Measurements from ENCODE around the gene THSD8.

THSD8 gene

GRCh38 chr19:12782174-12782423 is 19.8 kb upstream of the THSD8 start:
- DNase-seq: peak in 1 of 2 experiments; percentile 49

DNA sequence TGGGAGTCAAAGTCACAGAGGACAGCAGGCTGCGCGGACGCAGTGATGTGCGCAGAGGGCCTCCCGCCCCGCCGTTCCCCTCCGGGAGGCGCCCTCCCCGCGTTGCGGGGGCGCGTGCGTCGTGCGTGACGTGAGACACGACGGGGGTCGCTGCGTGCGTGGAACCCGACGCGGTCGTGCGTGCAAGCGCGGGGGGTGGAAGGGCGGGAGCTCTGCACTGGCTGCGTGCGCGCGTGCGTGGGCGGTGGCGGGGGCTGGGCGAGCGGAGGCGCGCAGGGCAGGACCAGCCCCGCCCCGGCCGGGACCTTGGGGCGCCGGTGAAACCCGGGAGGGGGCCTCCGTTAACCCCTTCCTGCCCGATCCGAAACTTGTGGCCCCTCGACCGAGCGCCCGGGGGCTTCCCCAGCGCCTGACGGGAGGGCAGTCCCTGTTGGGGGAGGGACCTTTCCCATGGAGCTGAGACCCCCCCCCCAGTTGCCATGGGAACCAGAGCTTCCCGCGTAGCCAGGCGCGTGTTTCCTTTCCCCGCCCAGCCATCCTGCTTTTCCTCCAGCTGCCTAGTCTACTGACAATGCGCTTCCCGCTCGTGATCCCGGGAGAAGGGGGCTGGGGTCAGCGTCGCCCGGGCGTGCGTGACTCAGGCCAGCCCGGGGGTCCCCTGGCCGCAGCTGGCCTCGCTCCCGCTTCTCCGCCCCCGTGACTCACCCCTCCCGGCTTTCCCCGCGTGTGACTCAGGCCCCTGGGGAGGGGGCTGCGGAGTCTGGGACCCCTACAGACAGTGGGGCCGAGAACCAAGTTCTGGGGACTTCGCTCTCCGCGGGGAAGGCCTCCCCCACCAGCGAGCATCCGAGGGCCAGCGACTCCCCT is 19.2 kb upstream of the THSD8 start:
- DNase-seq: peak; percentile 82 to 86

DNA sequence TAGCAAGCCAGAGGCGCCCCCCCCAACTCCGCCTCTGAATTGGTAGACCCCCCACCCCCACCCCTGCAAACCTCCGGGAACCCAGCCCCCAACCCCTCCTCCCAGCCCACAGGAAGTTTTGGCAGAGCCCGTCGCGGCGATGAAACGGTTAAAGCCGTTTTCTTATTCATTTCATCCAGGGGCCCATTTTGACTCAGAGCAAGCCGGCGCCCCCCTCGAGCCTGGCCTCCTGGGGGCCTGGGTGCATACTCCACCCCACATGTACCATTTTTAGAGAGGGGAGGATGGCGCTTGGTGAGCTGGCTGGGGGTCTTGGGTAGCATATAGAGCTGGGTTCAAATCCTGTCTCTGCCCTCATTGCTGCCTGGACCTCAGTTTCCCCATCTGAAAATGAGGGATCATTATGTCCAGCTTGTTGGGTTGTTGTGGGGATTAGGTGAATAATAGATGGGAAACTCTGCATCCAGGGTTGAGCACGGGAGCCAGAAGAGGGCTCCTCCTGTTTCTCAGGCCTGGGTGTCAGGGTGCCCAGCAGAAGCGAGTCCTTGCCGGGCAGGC is 18.5 kb upstream of the THSD8 start:
- DNase-seq: no peak

GRCh38 chr19:12783849-12784393 is 17.9 kb upstream of the THSD8 start:
- DNase-seq: no peak

- no peak for DNase-seq
Measured at GRCh38 chr19:12784394-12784870, 17.4 kb upstream of the THSD8 start.

DNA sequence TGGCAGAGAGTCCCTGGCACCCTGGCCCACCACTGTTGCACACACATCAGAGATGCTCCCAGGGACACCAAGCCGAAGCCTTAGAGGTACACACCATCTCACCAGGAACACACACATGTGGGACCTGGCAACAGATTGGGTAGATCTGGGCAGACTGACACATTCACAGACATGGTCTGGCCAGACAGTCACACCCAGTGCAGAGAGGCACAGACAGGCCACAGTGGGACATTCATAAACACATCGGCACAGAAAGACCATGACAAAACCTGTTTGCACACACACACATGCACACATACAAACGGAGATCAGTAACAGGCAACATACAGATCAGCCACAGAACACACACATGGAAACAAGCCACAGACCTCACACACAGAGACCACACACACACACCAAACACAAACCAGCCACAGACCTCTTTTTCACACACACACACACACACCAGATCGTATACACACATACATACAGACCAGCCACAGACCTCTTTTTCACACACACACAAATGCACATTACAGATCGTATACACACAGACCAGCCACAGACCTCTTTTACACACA is 16.9 kb upstream of the THSD8 start:
- no peak for DNase-seq

DNA sequence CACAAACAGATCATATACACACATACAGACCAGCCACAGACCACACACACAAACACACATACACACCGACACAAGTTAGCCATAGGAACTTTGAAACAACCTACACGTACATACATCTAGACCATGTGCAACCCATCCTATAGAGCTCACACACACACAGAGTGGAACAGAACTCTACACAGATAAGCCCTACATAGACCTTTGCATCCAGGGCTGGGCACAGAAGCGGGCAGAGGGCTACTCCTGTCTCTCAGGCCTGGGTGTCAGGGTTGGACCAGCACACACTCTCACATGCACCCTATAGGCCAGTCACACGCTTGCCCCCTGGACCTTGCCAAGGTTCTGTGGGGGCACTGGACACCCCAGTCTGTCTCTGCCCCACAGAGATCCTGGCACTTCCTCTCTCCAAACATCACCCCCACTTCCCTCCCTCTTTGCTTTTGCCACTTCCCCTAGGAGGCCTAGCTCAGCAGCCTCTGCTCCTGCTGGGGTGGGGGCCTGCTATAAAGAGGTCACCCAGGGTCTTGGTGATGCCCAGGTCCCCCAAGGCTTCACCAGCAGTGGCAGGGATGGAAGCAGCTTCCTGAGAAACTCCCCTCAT is 16.3 kb upstream of the THSD8 start:
- DNase-seq: no peak

DNA sequence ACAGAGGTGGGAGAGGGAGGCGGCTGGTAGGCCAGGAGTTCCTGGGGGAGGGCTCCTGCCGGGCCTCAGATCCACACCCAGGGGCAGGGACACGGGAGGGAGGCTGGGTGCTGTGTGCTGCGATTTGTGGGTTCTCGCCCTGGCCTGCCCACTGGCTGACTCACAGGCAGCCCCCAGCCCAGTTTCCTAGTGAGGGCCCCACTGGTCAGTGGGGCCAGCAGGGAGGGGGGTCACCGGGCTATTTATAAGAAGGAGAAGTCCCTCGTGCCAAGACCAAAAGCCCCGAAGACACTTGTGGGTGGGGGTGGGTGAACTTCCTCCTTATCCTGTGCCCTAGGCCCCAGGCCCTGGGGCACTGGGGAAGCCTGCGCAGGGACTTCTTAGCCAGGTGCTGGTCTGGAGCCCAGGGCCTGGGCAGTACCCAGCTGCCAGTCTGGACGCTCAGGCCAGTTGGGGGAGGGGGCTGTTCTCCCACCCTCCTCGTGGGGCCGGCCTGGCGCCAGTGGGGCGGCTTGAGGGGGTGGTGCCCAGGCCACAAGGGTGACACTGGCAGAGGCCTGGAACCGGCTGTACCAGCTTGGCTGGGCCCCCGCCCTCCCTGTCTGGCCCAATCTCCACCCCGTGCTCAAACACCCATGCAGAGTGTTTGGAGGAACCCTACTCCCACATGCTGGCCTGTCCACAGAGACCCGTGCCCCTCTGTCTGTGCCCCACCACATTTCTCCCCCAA is 15.6 kb upstream of the THSD8 start:
- DNase-seq: no peak

DNA sequence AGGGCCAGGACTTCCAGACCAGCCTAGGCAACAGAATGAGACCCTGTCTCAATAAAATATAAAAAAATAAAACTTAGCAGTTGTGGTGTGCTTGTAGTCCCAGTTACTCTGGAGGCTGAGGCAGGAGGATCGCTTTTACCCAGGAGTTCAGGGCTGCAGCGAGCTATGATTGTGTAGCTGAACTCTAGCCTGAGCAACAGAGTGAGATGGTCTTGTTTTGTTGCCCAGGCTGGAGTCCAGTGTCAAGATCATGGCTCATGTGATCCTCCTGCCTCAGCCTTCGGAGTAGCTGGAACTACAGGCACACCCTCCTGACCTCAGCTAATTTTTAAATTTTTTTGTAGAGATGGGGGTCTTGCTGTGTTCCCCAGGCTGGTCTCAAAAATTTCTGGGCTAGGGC is 14.9 kb upstream of the THSD8 start:
- DNase-seq: no peak

DNA sequence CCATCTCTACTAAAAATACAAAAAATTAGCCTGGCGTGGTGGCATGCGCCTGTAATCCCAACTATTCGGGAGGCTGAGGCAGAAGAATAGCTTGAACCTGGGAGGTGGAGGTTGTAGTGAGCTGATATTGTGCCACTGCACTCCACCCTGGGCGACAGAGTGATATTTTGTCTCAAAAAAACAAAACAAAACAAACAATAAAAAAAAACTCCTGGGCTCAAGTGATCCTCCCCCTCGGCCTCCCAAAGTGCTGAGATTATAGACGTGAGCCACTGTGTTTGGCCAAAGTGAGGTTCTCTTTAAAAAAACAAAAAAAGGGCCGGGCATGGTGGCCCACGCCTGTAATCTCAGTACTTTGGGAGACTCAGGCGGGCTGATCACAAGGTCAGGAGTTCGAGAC is 14.4 kb upstream of the THSD8 start:
- no peak for DNase-seq

GRCh38 chr19:12788042-12788681 is 13.7 kb upstream of the THSD8 start:
- no peak for DNase-seq

- peak; percentile 14 to 61 for DNase-seq
Measured at GRCh38 chr19:12788682-12789097, 13.2 kb upstream of the THSD8 start.

GRCh38 chr19:12789098-12789903 is 12.6 kb upstream of the THSD8 start:
- DNase-seq: no peak

GRCh38 chr19:12789904-12790619 is 11.8 kb upstream of the THSD8 start:
- peak; percentile 94 for DNase-seq

- DNase-seq: no peak
Measured at GRCh38 chr19:12790628-12791344, 11.1 kb upstream of the THSD8 start.

- peak; percentile 92 to 95 for DNase-seq
Measured at GRCh38 chr19:12791345-12792050, 10.4 kb upstream of the THSD8 start, which contains the start of gene JUNB. JUNB (plus strand) TSS chr19:12791486; CDS start chr19:12791772, 286 bp downstream.

DNA sequence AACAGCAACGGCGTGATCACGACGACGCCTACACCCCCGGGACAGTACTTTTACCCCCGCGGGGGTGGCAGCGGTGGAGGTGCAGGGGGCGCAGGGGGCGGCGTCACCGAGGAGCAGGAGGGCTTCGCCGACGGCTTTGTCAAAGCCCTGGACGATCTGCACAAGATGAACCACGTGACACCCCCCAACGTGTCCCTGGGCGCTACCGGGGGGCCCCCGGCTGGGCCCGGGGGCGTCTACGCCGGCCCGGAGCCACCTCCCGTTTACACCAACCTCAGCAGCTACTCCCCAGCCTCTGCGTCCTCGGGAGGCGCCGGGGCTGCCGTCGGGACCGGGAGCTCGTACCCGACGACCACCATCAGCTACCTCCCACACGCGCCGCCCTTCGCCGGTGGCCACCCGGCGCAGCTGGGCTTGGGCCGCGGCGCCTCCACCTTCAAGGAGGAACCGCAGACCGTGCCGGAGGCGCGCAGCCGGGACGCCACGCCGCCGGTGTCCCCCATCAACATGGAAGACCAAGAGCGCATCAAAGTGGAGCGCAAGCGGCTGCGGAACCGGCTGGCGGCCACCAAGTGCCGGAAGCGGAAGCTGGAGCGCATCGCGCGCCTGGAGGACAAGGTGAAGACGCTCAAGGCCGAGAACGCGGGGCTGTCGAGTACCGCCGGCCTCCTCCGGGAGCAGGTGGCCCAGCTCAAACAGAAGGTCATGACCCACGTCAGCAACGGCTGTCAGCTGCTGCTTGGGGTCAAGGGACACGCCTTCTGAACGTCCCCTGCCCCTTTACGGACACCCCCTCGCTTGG is 9.6 kb upstream of the THSD8 start:
- DNase-seq: peak; percentile 40 to 72

GRCh38 chr19:12792853-12793289 is 9.0 kb upstream of the THSD8 start:
- DNase-seq: no peak

Measured in NCI-H2081 (cell line).